H1 (cell line): ENCODE measurements around the gene TYRP1. TPM values are rescaled to one million over a fixed set of nuclear protein-coding genes. Genes with fewer than 3 reads are reported as not detected.

Experiments
- CTCF ChIA-PET: fragments of 300-600 bp; sonication (Branson Sonifier 250); formaldehyde crosslinking; loops from one replicate; lab custom pipeline; 2021; ENCODE audit not compliant: partially characterized antibody; lab: Charles Lee
- POLR2A ChIA-PET: fragments of 300-600 bp; sonication (Branson Sonifier 250); formaldehyde crosslinking; loops from one replicate; lab custom pipeline; 2021; ENCODE audit warnings: inconsistent platforms; ENCODE audit not compliant: partially characterized antibody; lab: Charles Lee
- DNase-seq, 2 experiments: peaks; one replicate each; pipeline versions ENCODE4 v3.0.0 to v3.0.0-alpha.2; 2010 to 2022; ENCODE audit warnings: low spot score in 2 of 2, low read depth in 1 of 2, mixed read lengths in 1 of 2
- FAIRE-seq: peaks from 2 replicates; lab custom pipeline; 2011; peaks lifted over from hg19 to GRCh38; lab: Jason Lieb, UNC
- H2AFZ ChIP-seq: 2 replicates; pipeline ENCODE4 v1.8.1; 2012; ENCODE audit warnings: low read length, inconsistent platforms
- H2AK5ac ChIP-seq: 2 replicates; pipeline ENCODE4 v1.6.1; 2013; ENCODE audit warnings: low read depth, low read length
- H2BK120ac ChIP-seq: replicated peaks from 2 replicates; pipeline ENCODE3; 2013; ENCODE audit warnings: low read depth, low read length, inconsistent platforms
- H2BK12ac ChIP-seq: 2 replicates; pipeline ENCODE4 v1.6.1; 2013; ENCODE audit warnings: low read depth, low read length
- H2BK15ac ChIP-seq: 2 replicates; pipeline ENCODE4 v1.6.1; 2013; ENCODE audit warnings: low read length
- H2BK20ac ChIP-seq: 2 replicates; pipeline ENCODE4 v1.6.1; 2013; ENCODE audit warnings: low read length
- H2BK5ac ChIP-seq: 2 replicates; pipeline ENCODE4 v1.6.1; 2013; ENCODE audit warnings: low read depth, low read length
- H3K14ac ChIP-seq: 2 replicates; pipeline ENCODE4 v1.6.1; 2013; ENCODE audit warnings: inconsistent platforms; ENCODE audit not compliant: insufficient read length
- H3K18ac ChIP-seq: 2 replicates; pipeline ENCODE4 v1.6.1; 2013; ENCODE audit warnings: low read length; ENCODE audit errors: extremely low read depth
- H3K23ac ChIP-seq: 2 replicates; pipeline ENCODE4 v1.6.1; 2013; ENCODE audit warnings: inconsistent platforms; ENCODE audit not compliant: insufficient read length
- H3K23me2 ChIP-seq: 2 replicates; pipeline ENCODE4 v1.6.1; 2013; ENCODE audit warnings: low read depth, low read length
- H3K27ac ChIP-seq: 2 replicates; pipeline ENCODE4 v1.6.1; 2011; ENCODE audit warnings: low read depth, low read length, inconsistent platforms
- H3K27me3 ChIP-seq, 4 experiments: replicated peaks in 1 of 4; 1 replicate in 1 of 4; 2 replicates in 3 of 4; pipeline versions ENCODE4 v1.6.1 to v1.8.1; 2011 to 2013; ENCODE audit warnings: low read length in 3 of 4, mild to moderate bottlenecking in 3 of 4, inconsistent platforms in 2 of 4, mixed read lengths in 2 of 4, moderate library complexity in 1 of 4; ENCODE audit not compliant: control insufficient read depth in 3 of 4, insufficient read depth in 3 of 4; ENCODE audit errors: extremely low read depth in 1 of 4
- H3K36me3 ChIP-seq, 4 experiments: 2 replicates each; pipeline versions ENCODE4 v1.6.1 to v1.8.1; 2011 to 2013; ENCODE audit warnings: mild to moderate bottlenecking in 4 of 4, low read length in 3 of 4, moderate library complexity in 2 of 4, control low read depth in 1 of 4, inconsistent platforms in 1 of 4; ENCODE audit not compliant: insufficient read depth in 4 of 4, control insufficient read depth in 2 of 4
- H3K4ac ChIP-seq: replicated peaks from 2 replicates; pipeline ENCODE3; 2013; ENCODE audit warnings: low read length, low read depth, mixed read lengths, inconsistent platforms; ENCODE audit not compliant: insufficient read length
- H3K4me1 ChIP-seq, 4 experiments: replicated peaks in 1 of 4; 1 replicate in 1 of 4; 2 replicates in 3 of 4; pipeline versions ENCODE4 v1.6.1 to v1.8.1; 2011 to 2013; ENCODE audit warnings: low read length in 3 of 4, inconsistent platforms in 2 of 4, mixed read lengths in 1 of 4; ENCODE audit not compliant: insufficient read depth in 4 of 4, control insufficient read depth in 3 of 4
- H3K4me2 ChIP-seq, 2 experiments: 2 replicates each; pipeline versions ENCODE4 v1.6.1 to v1.8.1; 2011 to 2013; ENCODE audit warnings: low read depth in 2 of 2, low read length in 2 of 2, control low read depth in 1 of 2, inconsistent platforms in 1 of 2, mild to moderate bottlenecking in 1 of 2; ENCODE audit not compliant: insufficient read depth in 1 of 2
- H3K4me3 ChIP-seq, 4 experiments: fragments of 200-600, 300-600 bp in 1 of 4; sonication (generic), shearing (Covaris generic), sonication (Bioruptor Twin) in 1 of 4; 2 replicates each; pipeline versions ENCODE4 v1.5.1 to v1.8.1; 2011 to 2016; ENCODE audit warnings: low read length in 4 of 4, low read depth in 3 of 4, control low read depth in 2 of 4, inconsistent platforms in 2 of 4, mild to moderate bottlenecking in 2 of 4, mixed read lengths in 1 of 4, moderate library complexity in 1 of 4; ENCODE audit not compliant: insufficient read depth in 2 of 4; ENCODE audit errors: extremely low read depth in 1 of 4
- H3K56ac ChIP-seq: replicated peaks from 2 replicates; pipeline ENCODE3; 2013; ENCODE audit warnings: low read depth, mild to moderate bottlenecking, mixed read lengths, low read length, inconsistent platforms; ENCODE audit not compliant: insufficient read length
- H3K79me1 ChIP-seq: 2 replicates; pipeline ENCODE4 v1.6.1; 2013; ENCODE audit warnings: low read depth, low read length, control low read depth
- H3K79me2 ChIP-seq, 2 experiments: 2 replicates each; pipeline versions ENCODE4 v1.6.1 to v1.8.1; 2012 to 2013; ENCODE audit warnings: low read length in 2 of 2, mild to moderate bottlenecking in 2 of 2, inconsistent platforms in 1 of 2; ENCODE audit not compliant: insufficient read depth in 2 of 2, control insufficient read depth in 1 of 2
- H3K9ac ChIP-seq, 4 experiments: replicated peaks in 1 of 4; 1 replicate in 1 of 4; 2 replicates in 3 of 4; pipeline versions ENCODE4 v1.6.1 to v1.8.1; 2011 to 2013; ENCODE audit warnings: low read depth in 3 of 4, low read length in 3 of 4, control low read depth in 2 of 4, mild to moderate bottlenecking in 2 of 4, moderate library complexity in 2 of 4, inconsistent platforms in 1 of 4; ENCODE audit errors: extremely low read depth in 1 of 4
- H3K9me3 ChIP-seq, 2 experiments: 2 replicates each; pipeline versions ENCODE4 v1.6.1 to v1.8.1; 2012 to 2013; ENCODE audit warnings: mild to moderate bottlenecking in 2 of 2, moderate library complexity in 2 of 2, control low read depth in 1 of 2, inconsistent platforms in 1 of 2, low read depth in 1 of 2, low read length in 1 of 2, mixed read lengths in 1 of 2; ENCODE audit not compliant: insufficient read depth in 2 of 2
- H4K20me1 ChIP-seq, 2 experiments: replicated peaks in 1 of 2; 2 replicates each; pipeline versions ENCODE3 to v1.8.1; 2011 to 2013; ENCODE audit warnings: inconsistent platforms in 2 of 2, low read length in 2 of 2, mild to moderate bottlenecking in 1 of 2; ENCODE audit not compliant: insufficient read depth in 2 of 2, control insufficient read depth in 1 of 2
- H4K5ac ChIP-seq: 2 replicates; pipeline ENCODE4 v1.6.1; 2013; ENCODE audit warnings: low read length, low read depth, mixed read lengths, inconsistent platforms; ENCODE audit not compliant: insufficient read length
- H4K8ac ChIP-seq: 2 replicates; pipeline ENCODE4 v1.8.0; 2013; ENCODE audit warnings: mild to moderate bottlenecking, moderate library complexity, low read length, inconsistent platforms; ENCODE audit not compliant: insufficient read depth; ENCODE audit errors: extremely low read depth
- H4K91ac ChIP-seq: replicated peaks from 2 replicates; pipeline ENCODE3; 2013; ENCODE audit warnings: low read length, mixed read lengths, inconsistent platforms; ENCODE audit not compliant: insufficient read length
- BACH1 ChIP-seq: IDR thresholded peaks from 2 replicates; pipeline ENCODE4 v1.6.1; 2012; ENCODE audit warnings: low read length, improper control_type of control experiment
- CREB1 ChIP-seq: IDR thresholded peaks from 2 replicates; pipeline ENCODE4 v1.6.1; 2012; ENCODE audit warnings: inconsistent platforms
- GABPA ChIP-seq: IDR thresholded peaks from 2 replicates; pipeline ENCODE4 v1.6.1; 2011; ENCODE audit warnings: mild to moderate bottlenecking, low read length, moderate library complexity, borderline replicate concordance; ENCODE audit not compliant: insufficient read depth
- GTF2F1 ChIP-seq: IDR thresholded peaks from 2 replicates; pipeline ENCODE4 v1.6.1; 2012; ENCODE audit warnings: low read depth, low read length, improper control_type of control experiment, borderline replicate concordance
- KDM1A ChIP-seq: fragments of 200-600, 300-600 bp; sonication (generic); IDR thresholded peaks from 2 replicates; pipeline ENCODE4 v1.7.1; 2016; ENCODE audit warnings: mild to moderate bottlenecking, low read length, borderline replicate concordance
- NRF1 ChIP-seq: IDR thresholded peaks from 2 replicates; pipeline ENCODE4 v1.6.1; 2011; ENCODE audit warnings: mild to moderate bottlenecking, low read depth, low read length, improper control_type of control experiment
- RNF2 ChIP-seq: fragments of 200-900, 300-1000 bp; sonication (generic); IDR thresholded peaks from 2 replicates; pipeline ENCODE4 v1.7.1; 2016; ENCODE audit warnings: borderline replicate concordance, low read depth, mild to moderate bottlenecking, antibody characterized with exemption, low read length; ENCODE audit not compliant: poor library complexity, severe bottlenecking; ENCODE audit errors: missing control alignments
- SIX5 ChIP-seq: IDR thresholded peaks from 2 replicates; pipeline ENCODE4 v1.6.1; 2011; ENCODE audit warnings: mild to moderate bottlenecking, low read depth, low read length
- SP1 ChIP-seq: IDR thresholded peaks from 2 replicates; pipeline ENCODE4 v1.6.1; 2011; ENCODE audit warnings: low read depth, low read length
- TEAD4 ChIP-seq: IDR thresholded peaks from 2 replicates; pipeline ENCODE4 v1.6.1; 2012; ENCODE audit warnings: low read depth, low read length, inconsistent platforms, mixed read lengths
- YY1 ChIP-seq: IDR thresholded peaks from 2 replicates; pipeline ENCODE4 v1.6.1; 2011; ENCODE audit warnings: low read depth, mild to moderate bottlenecking, low read length
- WGBS, 2 experiments: shearing (Covaris generic) in 1 of 2; methylation state at CpG; one replicate each; pipeline versions ENCODE4 v1.1.6 to v1.1.7; 2013 to 2015; ENCODE audit warnings: low lambda C conversion rate in 2 of 2, mixed read lengths in 2 of 2, inconsistent platforms in 1 of 2, low coverage in 1 of 2, missing lambda C conversion rate in 1 of 2; ENCODE audit not compliant: insufficient replicate concordance in 2 of 2, insufficient coverage in 1 of 2, insufficient read length in 1 of 2; ENCODE audit errors: extremely low coverage in 1 of 2, missing lambda C conversion rate in 1 of 2; 5-methylcytosine and 5-hydroxymethylcytosine counted together
- polyA plus RNA-seq, 7 experiments: library from polyadenylated mRNA; depleted of rRNA in 3 of 7; stranded (reverse) in 5 of 7; unstranded in 2 of 7; fragments of >200 nt in 5 of 7; fragments of 200-250 nt in 2 of 7; gene quantifications; 1 replicate in 5 of 7; 2 replicates in 1 of 7; 4 replicates in 1 of 7; pipeline versions ENCODE4 v1.2.1 to v1.2.3, GENCODE V29; 2011 to 2013; ENCODE audit warnings: missing spikeins in 2 of 7, mixed read lengths in 2 of 7
- total RNA-seq: library from RNA; stranded (reverse); fragmentation: NEBNext Ultra II Directional; extraction: Animal tissue kit (Norgen Biotek cat#: 25700); gene quantifications from 2 replicates; pipeline ENCODE4 v1.2.1, GENCODE V29; 2021
- TF ChIP-seq, protein P1 (sequence below): IDR thresholded peaks from 2 replicates; pipeline ENCODE4 v1.6.1; 2012; ENCODE audit warnings: inconsistent platforms
- TF ChIP-seq, protein P2 (sequence below): IDR thresholded peaks from 2 replicates; pipeline ENCODE4 v1.6.1; 2011; ENCODE audit warnings: low read depth, mild to moderate bottlenecking, low read length; ENCODE audit not compliant: insufficient read depth

TYRP1 gene
- total and polyA plus RNA-seq, 2 of the 8 experiments (the other 6 are each of a cell fraction or from before 2014, with no cell fraction given) = 0.15 TPM; not detected in 1

DNA sequence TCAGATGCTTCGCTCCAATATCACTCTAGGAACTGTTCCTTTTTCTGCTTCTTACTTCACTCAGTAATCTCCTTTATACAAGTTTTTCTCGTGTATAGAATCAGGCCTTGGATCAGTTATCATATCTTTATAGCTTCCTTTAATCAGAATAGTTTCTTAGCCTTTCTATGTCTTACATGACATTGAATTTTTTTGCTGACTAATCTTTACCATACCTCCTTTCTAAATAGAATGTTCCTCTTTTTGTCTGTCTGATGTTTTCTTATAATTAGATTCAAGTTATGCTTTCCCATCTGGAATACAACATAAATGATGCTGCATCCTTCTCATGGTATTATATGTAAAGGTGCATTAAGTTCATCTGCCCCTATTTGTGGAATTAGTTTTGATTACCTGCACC lies 40.2 kb upstream of the TYRP1 start:
- Histone ChIP-seq H3K14ac (no peak overlapping the region), H3K56ac (no peak overlapping the region), H3K23ac (no peak overlapping the region), H3K27me3 (no peaks in the 10 kb centered on the region), H3K79me1 (no peaks in the 10 kb centered on the region), H2BK15ac (no peak overlapping the region), H3K36me3 (no peaks in the 10 kb centered on the region), H3K79me2 (no peaks in the 10 kb centered on the region), H2AK5ac (no peak overlapping the region), H2BK5ac (no peak overlapping the region), H4K20me1 (no peaks in the 10 kb centered on the region), H3K4ac (no peak overlapping the region), H3K4me3 (no peak overlapping the region), H2BK12ac (no peak overlapping the region), H3K4me2 (no peak overlapping the region), H4K8ac (no peak overlapping the region), H3K18ac (no peak overlapping the region), H2BK120ac (no peak overlapping the region), H3K9ac (no peak overlapping the region), H2AFZ (no peak overlapping the region), H4K5ac (no peak overlapping the region), H4K91ac (no peak overlapping the region), H3K27ac (no peak overlapping the region), H3K9me3 (peaks cover 2 to 5% of the 10 kb centered on the region in 2 experiments; a peak in 3 of 4 replicates), H2BK20ac (no peak overlapping the region), H3K23me2 (no peaks in the 10 kb centered on the region), H3K4me1 (no peaks in the 10 kb centered on the region)
- ChIA-PET CTCF (no interaction called here), POLR2A (no interaction called here)
- FAIRE-seq = no peak
- WGBS, 2 experiments = 50% methylated on average over 2 of the region's 2 CpGs; no CpG with 5 or more reads in 1 of the 2 experiments
- TF ChIP-seq SIX5 (no peak), NRF1 (no peak), BACH1 (no peak), RNF2 (no peak), YY1 (no peak), TEAD4 (no peak), SP1 (no peak), KDM1A (no peak), CREB1 (no peak), GTF2F1 (no peak), GABPA (no peak)
- TF ChIP-seq, protein P1, sequence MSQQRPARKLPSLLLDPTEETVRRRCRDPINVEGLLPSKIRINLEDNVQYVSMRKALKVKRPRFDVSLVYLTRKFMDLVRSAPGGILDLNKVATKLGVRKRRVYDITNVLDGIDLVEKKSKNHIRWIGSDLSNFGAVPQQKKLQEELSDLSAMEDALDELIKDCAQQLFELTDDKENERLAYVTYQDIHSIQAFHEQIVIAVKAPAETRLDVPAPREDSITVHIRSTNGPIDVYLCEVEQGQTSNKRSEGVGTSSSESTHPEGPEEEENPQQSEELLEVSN = no peak
- TF ChIP-seq, protein P2, sequence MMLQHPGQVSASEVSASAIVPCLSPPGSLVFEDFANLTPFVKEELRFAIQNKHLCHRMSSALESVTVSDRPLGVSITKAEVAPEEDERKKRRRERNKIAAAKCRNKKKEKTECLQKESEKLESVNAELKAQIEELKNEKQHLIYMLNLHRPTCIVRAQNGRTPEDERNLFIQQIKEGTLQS = no peak
- no peak for DNase-seq
